ENCODE measurements around the gene MGAT5. TPM values are rescaled to one million over a fixed set of nuclear protein-coding genes. Genes with fewer than 3 reads are reported as not detected.
A peak's percentile ranks its signal among the peaks of the same experiment; 100 is the strongest.

The MGAT5 gene
- total RNA-seq, 1 donor = 17.0 TPM

- no peak for DNase-seq (ENCODE audit: low read depth in 2 of 3, low spot score in 2 of 3)
Observed at GRCh38 chr2:134411279-134411827, 157.5 kb downstream of the MGAT5 start.

DNA sequence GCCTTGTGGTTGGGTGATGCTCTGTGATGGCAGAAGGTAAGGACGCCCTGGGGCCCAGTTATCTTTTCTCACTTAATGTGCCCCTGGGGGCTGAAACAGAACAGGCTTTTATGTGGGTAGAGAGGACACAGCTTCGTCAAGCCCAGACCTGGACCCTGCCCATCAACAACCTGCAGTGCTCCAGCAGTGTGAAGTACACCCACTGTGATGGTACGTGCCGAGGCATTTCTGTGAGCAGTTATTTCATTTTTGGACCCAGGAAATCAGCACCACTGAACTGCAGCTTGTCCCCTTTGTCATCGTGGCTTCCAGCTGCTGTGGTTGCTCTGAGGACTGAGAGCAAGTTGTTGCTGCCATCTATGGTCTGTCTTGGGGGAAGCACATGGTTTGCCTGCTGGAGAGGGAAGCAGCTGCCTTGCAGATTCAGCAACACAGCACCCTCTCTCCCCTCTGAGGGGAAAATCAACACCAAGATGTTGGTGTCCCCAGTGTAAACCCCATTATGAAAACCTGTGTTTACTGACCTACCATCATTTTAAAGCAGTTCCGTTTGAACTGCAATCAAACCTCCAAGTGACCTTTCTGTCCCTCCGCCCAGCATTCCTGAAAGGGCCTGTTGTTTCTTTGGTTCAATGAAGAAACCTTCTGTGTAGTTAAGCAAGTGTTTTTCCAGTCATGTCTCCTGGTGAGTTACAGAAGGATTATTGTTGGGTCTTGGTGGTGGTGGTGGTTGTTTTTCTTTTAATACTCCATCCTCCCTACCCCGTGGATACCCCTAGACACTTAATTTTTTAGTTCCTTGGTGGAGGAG lies 158.2 kb downstream of the MGAT5 start:
- DNase-seq (ENCODE audit: low read depth in 2 of 3, low spot score in 2 of 3) = peak; percentile 13 to 90 (median 74)

DNA sequence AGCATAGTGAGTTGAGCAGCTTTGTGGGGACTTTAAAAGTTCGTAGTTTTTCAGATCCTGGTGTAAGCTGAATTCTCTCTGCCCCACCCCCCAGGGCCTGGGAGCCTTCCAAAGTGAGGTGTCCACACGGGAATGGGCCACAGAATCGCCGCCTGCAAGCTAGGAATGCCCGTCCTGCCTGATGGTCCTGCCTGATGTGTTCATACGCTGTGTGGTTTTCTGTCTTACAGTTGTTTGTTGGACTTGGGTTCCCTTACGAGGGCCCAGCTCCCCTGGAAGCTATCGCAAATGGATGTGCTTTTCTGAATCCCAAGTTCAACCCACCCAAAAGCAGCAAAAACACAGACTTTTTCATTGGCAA lies 158.7 kb downstream of the MGAT5 start:
- no peak for DNase-seq (ENCODE audit: low read depth in 2 of 3, low spot score in 2 of 3)

- no peak for DNase-seq (ENCODE audit: low read depth in 2 of 3, low spot score in 2 of 3)
Observed at GRCh38 chr2:134413430-134413829, 159.6 kb downstream of the MGAT5 start.

- no peak for DNase-seq (ENCODE audit: low read depth in 2 of 3, low spot score in 2 of 3)
Observed at GRCh38 chr2:134413912-134414311, 160.0 kb downstream of the MGAT5 start.

DNA sequence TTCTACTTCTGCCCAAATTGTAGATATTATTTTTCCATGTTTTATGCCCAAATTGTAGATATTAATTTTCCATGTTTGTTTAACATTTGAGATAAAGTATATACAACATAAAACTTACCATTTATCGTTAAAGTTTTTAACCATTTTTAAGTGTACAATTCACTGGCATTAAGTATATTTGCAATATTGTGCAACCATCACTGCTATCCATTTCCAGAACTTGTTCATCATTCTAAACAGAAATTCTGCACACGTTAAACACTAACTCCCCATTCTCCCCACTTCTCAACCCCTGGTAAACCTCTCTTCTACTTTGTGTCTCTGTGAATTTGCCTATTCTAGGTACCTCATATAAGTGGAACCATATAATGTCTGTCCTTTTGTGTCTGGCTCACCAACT lies 162.1 kb downstream of the MGAT5 start:
- no peak for DNase-seq (ENCODE audit: low read depth in 2 of 3, low spot score in 2 of 3)

GRCh38 chr2:134416637-134417036 lies 162.8 kb downstream of the MGAT5 start:
- DNase-seq (ENCODE audit: low read depth in 2 of 3, low spot score in 2 of 3) = no peak

GRCh38 chr2:134417968-134418582 lies 164.2 kb downstream of the MGAT5 start:
- no peak for DNase-seq (ENCODE audit: low read depth in 2 of 3, low spot score in 2 of 3)

- no peak for DNase-seq (ENCODE audit: low read depth in 2 of 3, low spot score in 2 of 3)
Observed at GRCh38 chr2:134420259-134420658, 166.4 kb downstream of the MGAT5 start.

DNA sequence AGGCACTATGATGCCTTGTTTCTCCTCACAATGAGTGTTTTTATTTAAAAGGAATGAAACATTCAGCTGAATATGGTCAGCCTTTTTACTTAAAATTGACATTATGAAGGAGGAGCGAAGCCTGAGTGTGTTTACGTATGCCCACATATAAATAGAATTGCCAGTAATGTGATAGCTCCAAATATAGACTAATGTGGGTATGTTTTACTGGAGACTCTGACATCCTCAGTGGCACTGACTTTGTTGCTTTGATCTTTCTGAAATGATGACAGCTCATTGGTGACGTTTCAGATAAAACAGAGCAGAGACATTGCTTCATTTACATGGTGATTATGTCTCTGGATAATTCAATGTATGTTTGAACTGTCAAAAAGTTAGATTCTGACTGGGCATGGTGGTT lies 167.0 kb downstream of the MGAT5 start:
- no peak for DNase-seq (ENCODE audit: low read depth in 2 of 3, low spot score in 2 of 3)

DNA sequence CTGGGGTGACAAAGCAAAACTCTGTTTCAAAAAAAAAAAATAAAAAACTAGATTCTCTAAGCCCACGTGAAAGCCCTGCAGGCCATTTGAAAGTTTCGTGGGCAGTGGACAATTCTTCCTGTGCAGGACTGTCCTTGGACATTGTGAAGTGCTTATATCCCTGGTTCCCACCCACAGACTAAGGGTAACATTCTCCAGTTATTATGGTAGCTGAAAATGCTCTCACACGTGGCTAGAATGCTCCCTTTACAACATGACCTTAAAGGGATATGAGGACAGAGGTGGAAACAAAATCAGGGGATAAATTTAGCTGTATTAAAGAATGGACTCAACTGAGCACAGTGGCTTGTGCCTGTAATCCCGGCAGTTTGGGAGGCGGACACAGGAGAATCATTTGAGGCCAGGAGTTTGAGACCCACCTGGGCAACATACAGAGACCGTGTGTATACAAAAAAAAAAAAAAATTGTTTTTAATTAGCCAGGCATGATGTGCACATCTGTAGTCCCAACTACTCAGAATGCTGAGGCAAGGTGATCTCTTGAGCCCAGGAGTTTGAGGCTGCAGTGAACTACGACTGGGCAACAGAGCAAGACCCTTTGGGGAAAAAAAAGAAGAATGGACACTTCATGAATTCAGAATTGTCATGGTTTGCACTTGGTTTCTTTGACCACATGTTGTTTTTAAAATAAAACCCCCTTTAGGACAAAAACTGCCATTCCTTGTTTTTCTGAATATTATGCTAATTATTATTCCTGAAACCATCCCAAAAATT lies 167.9 kb downstream of the MGAT5 start:
- DNase-seq (ENCODE audit: low read depth in 2 of 3, low spot score in 2 of 3) = no peak

DNA sequence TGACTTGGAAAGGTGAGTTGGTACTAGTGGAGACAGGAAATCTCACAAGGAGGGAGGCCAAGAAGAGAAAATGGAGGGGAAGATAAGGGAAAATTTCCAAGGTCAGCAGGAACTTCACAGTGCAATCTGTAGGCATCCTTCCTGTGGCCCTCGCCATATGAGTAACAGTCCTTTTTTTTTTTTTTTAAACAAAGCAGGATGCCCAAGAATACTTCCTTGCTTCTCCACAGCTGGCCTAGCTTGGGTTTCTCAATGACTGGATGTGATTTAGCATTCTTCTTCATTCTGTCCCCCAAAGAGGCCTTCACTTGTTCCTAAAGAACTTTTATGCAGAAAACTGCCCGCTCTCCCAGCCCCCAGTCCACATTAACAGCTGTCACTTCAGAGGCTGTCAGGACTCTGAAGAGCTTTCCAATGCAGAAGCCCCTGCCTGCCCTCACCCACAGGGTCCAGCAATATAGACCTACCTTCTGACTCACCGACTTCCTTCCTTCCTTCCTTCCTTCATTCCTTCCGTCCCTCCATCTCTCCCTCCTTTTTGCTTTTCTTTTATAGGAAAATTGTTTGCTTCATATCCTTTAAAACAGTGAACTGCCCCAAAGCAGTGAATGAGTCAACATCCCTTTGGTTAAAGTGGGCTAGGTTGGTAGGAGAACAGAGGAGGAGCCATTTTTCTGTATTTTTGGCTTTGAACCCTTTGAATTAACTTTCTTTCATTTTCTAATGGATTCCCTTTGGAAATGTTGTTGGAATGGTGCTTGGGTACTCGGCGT lies 172.0 kb downstream of the MGAT5 start:
- DNase-seq (ENCODE audit: low read depth in 2 of 3, low spot score in 2 of 3) = no peak

DNA sequence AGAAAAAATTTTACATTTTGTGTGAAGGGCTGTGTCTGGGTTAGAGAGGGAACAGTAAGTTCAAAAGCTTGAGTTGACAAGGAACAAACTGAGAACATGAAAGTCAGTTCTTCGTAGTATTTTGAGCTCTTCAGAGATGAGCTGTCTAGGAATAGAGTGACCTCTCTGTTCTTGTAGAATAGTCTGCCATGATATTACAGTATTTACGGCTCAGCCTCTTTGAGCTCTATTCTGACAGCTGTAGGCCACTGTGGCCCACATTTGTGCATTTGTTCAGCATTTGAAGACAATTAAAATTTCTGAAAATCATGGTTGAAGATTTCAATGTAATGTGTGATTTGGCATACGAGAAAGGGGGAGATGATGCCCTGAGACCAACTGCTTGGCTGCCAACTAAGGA lies 172.8 kb downstream of the MGAT5 start:
- DNase-seq (ENCODE audit: low read depth in 2 of 3, low spot score in 2 of 3) = no peak

DNA sequence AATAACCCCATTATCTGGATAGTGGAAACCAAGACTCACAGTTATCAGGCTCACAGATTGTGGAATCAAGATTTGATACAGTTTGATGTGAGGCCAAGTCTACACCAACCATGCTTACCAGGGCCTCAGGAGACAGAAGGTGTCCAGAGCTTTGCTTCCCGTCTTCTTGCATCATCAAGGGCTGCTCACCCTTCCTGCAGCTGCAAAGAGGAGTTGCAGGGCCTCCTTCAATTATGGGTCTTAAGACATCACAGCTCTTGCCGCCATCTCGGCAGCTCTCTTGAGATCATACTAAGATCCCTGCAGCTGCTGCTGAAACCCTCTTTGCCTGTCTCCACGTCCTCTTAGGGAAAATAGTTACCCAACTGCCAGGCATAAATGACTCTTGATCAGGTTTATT lies 176.0 kb downstream of the MGAT5 start:
- no peak for DNase-seq (ENCODE audit: low read depth in 2 of 3, low spot score in 2 of 3)

GRCh38 chr2:134431838-134432434 lies 178.1 kb downstream of the MGAT5 start:
- no peak for DNase-seq (ENCODE audit: low read depth in 2 of 3, low spot score in 2 of 3)

DNA sequence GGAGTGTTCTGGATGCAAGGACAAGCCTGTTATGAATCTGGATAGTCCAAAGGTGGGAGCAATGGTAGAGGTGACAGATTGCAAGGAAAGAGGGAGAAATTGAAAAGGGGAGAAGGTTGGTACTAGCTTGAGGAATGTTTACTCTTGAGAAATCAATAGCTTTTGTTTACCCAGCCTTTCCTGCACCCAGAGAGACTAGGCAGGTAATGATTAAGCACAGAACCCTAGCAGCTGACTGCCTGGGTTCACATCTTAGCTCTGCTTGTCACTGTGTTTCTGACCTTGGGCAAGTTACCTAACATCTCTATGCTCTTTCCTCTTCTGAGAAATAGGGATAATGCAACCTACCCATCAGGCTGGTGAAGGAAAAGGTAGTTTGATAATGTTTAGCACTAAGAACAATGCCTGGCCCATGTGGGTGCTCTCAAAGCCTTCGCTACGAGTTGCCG lies 178.6 kb downstream of the MGAT5 start:
- DNase-seq (ENCODE audit: low read depth in 2 of 3, low spot score in 2 of 3) = no peak

- no peak for DNase-seq (ENCODE audit: low read depth in 2 of 3, low spot score in 2 of 3)
Observed at GRCh38 chr2:134433469-134433868, 179.6 kb downstream of the MGAT5 start.

DNA sequence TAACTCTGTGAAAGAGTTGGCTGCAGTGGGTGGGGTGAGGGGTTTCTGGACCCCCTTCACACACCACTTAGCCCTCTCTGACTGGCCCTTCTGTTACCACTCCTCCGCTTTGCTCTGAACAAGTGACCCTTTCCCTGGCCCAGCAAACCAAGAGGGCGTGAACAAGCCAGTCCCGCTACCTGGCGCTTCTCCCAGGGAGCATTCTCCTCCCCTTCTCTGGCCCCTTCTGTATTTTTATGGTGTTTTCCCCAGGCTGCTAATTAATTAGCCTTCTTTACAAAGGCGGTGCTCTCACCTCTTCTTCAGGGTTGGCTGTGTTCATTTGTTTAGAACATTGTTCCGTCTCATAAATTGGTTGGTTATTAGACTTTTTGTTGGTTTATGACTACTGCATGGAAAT lies 180.1 kb downstream of the MGAT5 start:
- DNase-seq (ENCODE audit: low read depth in 2 of 3, low spot score in 2 of 3) = no peak

DNA sequence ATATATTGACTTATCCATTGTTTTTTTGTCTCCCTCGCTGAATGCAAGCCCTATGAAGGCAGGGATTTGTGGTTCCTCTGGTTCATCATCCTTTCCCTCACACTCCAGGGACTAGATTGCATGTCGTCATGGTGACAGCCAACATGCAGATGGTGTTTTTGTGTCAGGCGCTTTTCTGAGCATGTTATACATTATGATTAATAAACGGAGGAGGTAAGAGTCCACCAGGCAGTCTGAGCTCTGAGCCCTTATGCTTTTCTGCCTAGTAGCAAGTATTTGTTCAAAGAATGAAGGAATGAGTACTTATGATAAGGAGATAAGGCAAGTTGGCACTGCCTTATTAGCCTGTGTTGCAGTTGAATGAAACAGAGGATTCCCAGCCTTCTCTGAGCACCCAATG lies 181.6 kb downstream of the MGAT5 start:
- no peak for DNase-seq (ENCODE audit: low read depth in 2 of 3, low spot score in 2 of 3)

DNA sequence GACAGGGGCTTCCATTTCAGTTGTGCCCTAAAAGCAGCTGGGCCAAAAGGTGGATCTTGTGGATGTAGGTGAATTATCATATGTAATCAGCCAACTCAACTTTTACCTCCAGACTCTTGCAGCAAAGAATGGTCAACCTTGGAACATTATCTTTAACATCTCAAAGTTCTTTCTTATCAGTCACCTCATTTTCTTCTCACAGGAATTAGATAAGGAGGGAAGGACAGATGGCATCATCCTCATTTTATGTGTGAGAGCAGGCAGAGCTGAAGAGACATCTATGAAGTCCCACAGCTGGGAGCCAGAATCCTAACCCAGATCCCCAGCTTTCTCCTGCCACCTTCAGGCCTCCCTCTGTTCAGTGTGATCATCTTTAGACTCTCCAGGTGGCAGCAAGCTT lies 182.1 kb downstream of the MGAT5 start:
- DNase-seq (ENCODE audit: low read depth in 2 of 3, low spot score in 2 of 3) = no peak

Measured in hematopoietic multipotent progenitor cell (in vitro differentiated cells).